Activated naive CD8-positive, alpha-beta T cell treated with anti-CD3 and anti-CD28 coated beads for 36 hours (primary cell): ENCODE results near the gene NXNL1. TPM values are rescaled to one million over a fixed set of nuclear protein-coding genes. Genes with fewer than 3 reads are reported as not detected.
"Not testable (repeated sequence)": the region's sequence is repeated elsewhere in the genome, so short reads cannot be mapped to it uniquely, and the experiment has no call there.

Experiments
- DNase-seq: peaks from one replicate; pipeline ENCODE4 v3.0.0; 2021
- H3K27ac Mint-ChIP-seq: one replicate; pipeline ENCODE4 v1.8.0; 2022; ENCODE audit warnings: mild to moderate bottlenecking, moderate library complexity, mixed read lengths
- H3K27me3 Mint-ChIP-seq: one replicate; pipeline ENCODE4 v1.8.0; 2022; ENCODE audit warnings: mild to moderate bottlenecking, mixed read lengths
- H3K36me3 Mint-ChIP-seq: one replicate; pipeline ENCODE4 v1.8.0; 2021; ENCODE audit warnings: mild to moderate bottlenecking, mixed read lengths
- H3K4me1 Mint-ChIP-seq: one replicate; pipeline ENCODE4 v1.8.0; 2021; ENCODE audit warnings: mixed read lengths
- H3K4me3 Mint-ChIP-seq: one replicate; pipeline ENCODE4 v1.8.0; 2022; ENCODE audit warnings: mild to moderate bottlenecking, moderate library complexity, mixed read lengths
- H3K9me3 Mint-ChIP-seq: one replicate; pipeline ENCODE4 v1.8.0; 2022; ENCODE audit warnings: mixed read lengths
- total RNA-seq, 2 experiments: library from RNA; stranded (reverse); gene quantifications; one replicate each; pipeline ENCODE4 v1.2.3, GENCODE V29; 2021

Gene NXNL1, protein sequence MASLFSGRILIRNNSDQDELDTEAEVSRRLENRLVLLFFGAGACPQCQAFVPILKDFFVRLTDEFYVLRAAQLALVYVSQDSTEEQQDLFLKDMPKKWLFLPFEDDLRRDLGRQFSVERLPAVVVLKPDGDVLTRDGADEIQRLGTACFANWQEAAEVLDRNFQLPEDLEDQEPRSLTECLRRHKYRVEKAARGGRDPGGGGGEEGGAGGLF
- total RNA-seq: not detected

DNA sequence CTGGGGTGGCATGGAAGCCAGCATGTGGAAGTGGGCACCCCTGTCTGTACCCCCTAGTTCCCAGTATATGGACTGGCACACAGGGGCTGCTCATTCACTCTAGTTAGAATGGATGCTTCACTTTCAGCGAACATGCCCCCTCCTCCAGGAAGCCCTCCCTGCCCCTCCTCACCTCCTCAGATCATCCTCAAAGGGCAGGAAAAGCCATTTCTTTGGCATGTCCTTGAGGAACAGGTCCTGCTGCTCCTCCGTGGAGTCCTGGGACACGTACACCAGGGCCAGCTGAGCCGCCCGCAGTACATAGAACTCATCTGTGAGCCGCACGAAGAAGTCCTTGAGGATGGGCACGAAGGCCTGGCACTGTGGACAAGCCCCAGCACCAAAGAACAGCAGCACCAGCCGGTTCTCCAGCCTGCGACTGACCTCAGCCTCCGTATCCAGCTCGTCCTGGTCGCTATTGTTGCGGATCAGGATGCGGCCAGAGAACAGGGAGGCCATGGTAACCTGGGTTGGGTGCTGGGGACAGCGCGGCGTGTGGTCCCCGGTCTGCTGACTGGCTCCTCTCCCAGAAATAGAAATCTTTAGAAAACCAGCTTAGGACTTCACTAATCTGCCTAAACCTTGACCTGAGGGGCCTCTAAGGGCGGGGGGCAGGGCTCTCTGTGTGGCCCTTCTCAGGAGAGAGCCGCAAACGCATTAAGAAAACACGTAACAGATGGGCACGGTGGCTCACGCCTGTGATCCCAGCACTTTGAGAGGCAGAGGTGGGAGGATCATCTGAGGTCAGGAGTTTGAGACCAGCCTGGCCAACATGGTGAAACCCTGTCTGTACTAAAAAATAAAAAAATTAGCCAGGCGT is at the start of gene NXNL1:
Gene NXNL1 (minus strand): TSS at position 555 of the 859 bp plus-strand sequence. CDS start 57 bp downstream, at position 498.
- DNase-seq: no peak
- Mint-ChIP-seq H3K27me3 (peaks cover 24% of the 10 kb centered on the region), H3K9me3 (no peaks in the 10 kb centered on the region), H3K4me1 (no peaks in the 10 kb centered on the region), H3K27ac (no peak within 1 kb of the TSS), H3K4me3 (no peak within 1 kb of the TSS), H3K36me3 (no peaks in the 10 kb centered on the region)

- Mint-ChIP-seq H3K27ac (peak overlapping the region; percentile 90), H3K36me3 (peaks cover 37% of the 10 kb centered on the region), H3K4me1 (peaks cover 27% of the 10 kb centered on the region)
- H3K27me3 Mint-ChIP-seq, H3K4me3 Mint-ChIP-seq, DNase-seq, H3K9me3 Mint-ChIP-seq: not testable (repeated sequence)
Observed at GRCh38 chr19:17508558-17508933, 47.8 kb upstream of the NXNL1 start.

- Mint-ChIP-seq H3K4me3 (no peak overlapping the region), H3K27ac (no peak overlapping the region), H3K36me3 (peaks cover 32% of the 10 kb centered on the region), H3K27me3 (no peaks in the 10 kb centered on the region), H3K4me1 (peaks cover 22% of the 10 kb centered on the region), H3K9me3 (peaks cover 3% of the 10 kb centered on the region)
- no peak for DNase-seq
Observed at GRCh38 chr19:17506745-17507144, 46.0 kb upstream of the NXNL1 start.

DNA sequence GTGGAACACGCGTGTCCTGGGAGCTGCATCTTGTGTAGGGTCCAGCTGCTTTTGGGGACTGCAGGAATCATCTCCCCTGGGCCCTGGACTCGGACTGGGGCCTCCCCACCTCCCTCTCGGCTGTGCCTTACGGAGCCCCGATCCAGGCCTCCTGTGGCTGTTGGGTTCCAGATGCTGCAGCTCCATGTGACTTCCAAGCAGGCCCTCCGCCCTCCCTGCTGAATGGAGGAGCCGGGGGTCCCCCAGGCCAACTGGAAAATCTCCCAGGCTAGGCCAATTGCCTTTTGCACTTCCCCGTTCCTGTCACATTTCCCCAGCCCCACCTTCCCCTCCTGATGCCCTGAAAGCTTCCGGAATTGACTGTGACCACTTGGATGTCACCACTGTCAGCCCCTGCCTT is 44.5 kb upstream of the NXNL1 start:
- Mint-ChIP-seq H3K4me1 (peaks cover 18% of the 10 kb centered on the region), H3K27me3 (no peaks in the 10 kb centered on the region), H3K4me3 (no peak overlapping the region), H3K36me3 (peaks cover 25% of the 10 kb centered on the region), H3K9me3 (peaks cover 3% of the 10 kb centered on the region), H3K27ac (no peak overlapping the region)
- no peak for DNase-seq

DNA sequence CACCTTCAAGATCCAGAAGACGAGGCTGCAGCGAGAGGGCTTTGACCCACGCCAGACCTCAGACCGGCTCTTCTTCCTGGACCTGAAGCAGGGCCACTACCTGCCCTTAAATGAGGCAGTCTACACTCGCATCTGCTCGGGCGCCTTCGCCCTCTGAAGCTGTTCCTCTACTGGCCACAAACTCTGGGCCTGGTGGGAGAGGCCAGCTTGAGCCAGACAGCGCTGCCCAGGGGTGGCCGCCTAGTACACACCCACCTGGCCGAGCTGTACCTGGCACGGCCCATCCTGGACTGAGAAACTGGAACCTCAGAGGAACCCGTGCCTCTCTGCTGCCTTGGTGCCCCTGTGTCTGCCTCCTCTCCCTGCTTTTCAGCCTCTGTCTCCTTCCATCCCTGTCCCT is 43.7 kb upstream of the NXNL1 start:
- Mint-ChIP-seq H3K27ac (no peak overlapping the region), H3K4me3 (no peak overlapping the region), H3K27me3 (no peaks in the 10 kb centered on the region), H3K9me3 (no peaks in the 10 kb centered on the region), H3K36me3 (peaks cover 18% of the 10 kb centered on the region), H3K4me1 (peaks cover 17% of the 10 kb centered on the region)
- DNase-seq: no peak

DNA sequence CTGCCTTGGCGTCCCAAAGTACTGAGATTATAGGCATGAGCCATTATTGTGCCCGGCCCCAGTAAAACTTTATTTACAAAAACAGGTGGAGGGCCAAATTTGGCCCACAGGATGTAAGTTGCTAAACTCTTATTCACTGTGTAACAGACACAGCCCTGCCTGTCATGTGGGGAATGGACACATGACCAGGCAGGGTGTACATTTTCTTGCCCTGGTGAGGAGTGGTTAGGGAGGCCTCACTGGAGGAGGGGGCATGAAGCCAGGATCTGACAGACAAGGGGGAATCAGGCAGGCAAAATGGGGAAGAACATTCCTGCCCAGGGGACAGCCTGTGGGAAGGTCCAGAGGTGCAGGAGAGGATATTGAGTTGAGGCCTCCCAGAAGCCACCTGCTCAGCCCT is 43.3 kb upstream of the NXNL1 start:
- Mint-ChIP-seq H3K36me3 (peaks cover 13% of the 10 kb centered on the region), H3K4me3 (no peak overlapping the region), H3K27ac (no peak overlapping the region), H3K4me1 (peaks cover 17% of the 10 kb centered on the region), H3K27me3 (no peaks in the 10 kb centered on the region), H3K9me3 (no peaks in the 10 kb centered on the region)
- no peak for DNase-seq

DNA sequence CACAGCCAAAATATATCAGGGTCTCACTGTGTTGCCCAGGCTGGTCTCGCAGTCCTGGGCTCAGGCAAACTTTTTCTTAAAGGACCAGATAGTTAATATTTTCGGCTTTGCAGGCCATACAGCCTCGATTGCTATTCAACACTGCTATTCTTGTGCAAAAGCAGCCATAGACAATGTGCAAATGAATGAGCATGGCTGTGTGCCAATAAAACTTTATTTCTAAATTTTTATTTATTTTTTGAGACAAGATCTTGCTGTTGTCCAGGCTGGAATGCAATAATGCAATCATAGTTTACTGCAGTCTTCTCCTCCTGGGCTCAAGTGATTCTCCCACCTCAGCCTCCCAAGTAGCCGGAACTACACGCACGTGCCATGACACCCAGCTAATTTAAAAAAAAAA is 42.5 kb upstream of the NXNL1 start:
- H3K4me1 Mint-ChIP-seq: peaks cover 14% of the 10 kb centered on the region
- H3K4me3 Mint-ChIP-seq: no peak overlapping the region
- no peaks in the 10 kb centered on the region for H3K27me3 Mint-ChIP-seq
- H3K9me3 Mint-ChIP-seq: no peaks in the 10 kb centered on the region
- peaks cover 8% of the 10 kb centered on the region for H3K36me3 Mint-ChIP-seq
- H3K27ac Mint-ChIP-seq: no peak overlapping the region
- DNase-seq: no peak

GRCh38 chr19:17500447-17501198 is 39.9 kb upstream of the NXNL1 start:
- DNase-seq: no peak
- peaks cover 3% of the 10 kb centered on the region for H3K36me3 Mint-ChIP-seq
- no peaks in the 10 kb centered on the region for H3K27me3 Mint-ChIP-seq
- peaks cover 14% of the 10 kb centered on the region for H3K4me1 Mint-ChIP-seq
- no peaks in the 10 kb centered on the region for H3K9me3 Mint-ChIP-seq
- no peak overlapping the region for H3K27ac Mint-ChIP-seq
- no peak overlapping the region for H3K4me3 Mint-ChIP-seq

DNA sequence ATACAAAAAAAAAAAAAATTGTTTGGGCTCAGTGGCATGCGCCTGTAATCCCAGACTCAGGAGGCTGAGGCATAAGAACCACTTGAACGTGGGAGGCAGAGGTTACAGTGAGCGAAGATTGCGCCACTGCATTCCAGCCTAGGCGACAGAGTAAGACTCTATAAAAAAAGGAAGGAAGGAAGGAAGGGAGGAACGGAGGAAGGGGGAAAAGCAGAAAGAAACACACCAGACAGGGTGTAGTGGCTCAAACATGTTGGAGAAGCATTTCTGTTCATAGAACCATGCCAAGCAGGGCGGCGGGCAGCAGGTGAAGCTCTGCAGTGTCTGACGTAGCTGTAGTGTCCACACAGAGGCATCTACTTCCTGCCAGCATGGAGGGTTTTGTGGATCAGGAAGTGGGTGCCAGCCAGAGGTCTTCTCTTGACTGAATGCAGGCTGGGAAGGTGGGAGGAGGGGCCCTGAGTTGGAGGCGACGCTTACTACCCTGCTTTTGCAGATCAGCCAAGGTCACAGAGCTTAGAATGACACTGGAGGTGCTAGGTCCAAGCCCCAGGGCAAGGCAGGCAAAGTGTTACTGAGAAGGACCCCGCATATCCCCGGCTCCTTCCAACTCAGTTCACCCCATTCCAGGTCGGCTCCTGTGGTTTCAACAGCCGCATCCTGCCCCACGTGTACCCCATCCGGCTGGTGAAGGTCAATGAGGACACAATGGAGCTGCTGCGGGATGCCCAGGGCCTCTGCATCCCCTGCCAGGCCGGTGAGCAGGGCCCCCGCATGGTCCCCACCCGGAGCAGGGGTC is 39.1 kb upstream of the NXNL1 start:
- Mint-ChIP-seq H3K36me3 (peaks cover 3% of the 10 kb centered on the region), H3K9me3 (no peaks in the 10 kb centered on the region), H3K4me1 (peaks cover 14% of the 10 kb centered on the region), H3K27me3 (no peaks in the 10 kb centered on the region), H3K27ac (peak overlapping the region; percentile 16), H3K4me3 (no peak overlapping the region)
- no peak for DNase-seq

DNA sequence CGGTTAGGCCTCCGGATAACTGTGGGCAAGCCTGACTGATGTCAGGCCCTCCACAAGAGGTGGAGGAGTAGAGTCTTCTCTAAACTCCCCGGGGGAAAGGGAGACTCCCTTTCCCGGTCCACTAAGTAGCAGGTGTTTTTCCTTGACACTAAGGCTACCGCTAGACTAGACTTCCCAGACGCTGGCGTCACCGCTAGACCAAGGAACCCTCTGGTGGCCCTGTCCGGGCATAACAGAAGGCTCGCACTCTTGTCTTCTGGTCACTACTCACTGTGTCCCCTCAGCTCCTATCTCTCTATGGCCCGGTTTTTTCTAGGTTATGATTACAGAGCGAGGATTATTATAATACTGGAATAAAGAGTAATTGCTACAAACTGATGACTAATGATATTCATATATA is 38.3 kb upstream of the NXNL1 start:
- not testable (repeated sequence) for DNase-seq, H3K27ac Mint-ChIP-seq, H3K9me3 Mint-ChIP-seq, H3K27me3 Mint-ChIP-seq, H3K4me3 Mint-ChIP-seq, H3K36me3 Mint-ChIP-seq
- H3K4me1 Mint-ChIP-seq: peaks cover 14% of the 10 kb centered on the region

- Mint-ChIP-seq H3K27ac (no peak overlapping the region), H3K27me3 (no peaks in the 10 kb centered on the region), H3K4me3 (no peak overlapping the region), H3K36me3 (peaks cover 3% of the 10 kb centered on the region), H3K9me3 (no peaks in the 10 kb centered on the region), H3K4me1 (peaks cover 14% of the 10 kb centered on the region)
- DNase-seq: no peak
Observed at GRCh38 chr19:17497149-17497798, 36.5 kb upstream of the NXNL1 start.

DNA sequence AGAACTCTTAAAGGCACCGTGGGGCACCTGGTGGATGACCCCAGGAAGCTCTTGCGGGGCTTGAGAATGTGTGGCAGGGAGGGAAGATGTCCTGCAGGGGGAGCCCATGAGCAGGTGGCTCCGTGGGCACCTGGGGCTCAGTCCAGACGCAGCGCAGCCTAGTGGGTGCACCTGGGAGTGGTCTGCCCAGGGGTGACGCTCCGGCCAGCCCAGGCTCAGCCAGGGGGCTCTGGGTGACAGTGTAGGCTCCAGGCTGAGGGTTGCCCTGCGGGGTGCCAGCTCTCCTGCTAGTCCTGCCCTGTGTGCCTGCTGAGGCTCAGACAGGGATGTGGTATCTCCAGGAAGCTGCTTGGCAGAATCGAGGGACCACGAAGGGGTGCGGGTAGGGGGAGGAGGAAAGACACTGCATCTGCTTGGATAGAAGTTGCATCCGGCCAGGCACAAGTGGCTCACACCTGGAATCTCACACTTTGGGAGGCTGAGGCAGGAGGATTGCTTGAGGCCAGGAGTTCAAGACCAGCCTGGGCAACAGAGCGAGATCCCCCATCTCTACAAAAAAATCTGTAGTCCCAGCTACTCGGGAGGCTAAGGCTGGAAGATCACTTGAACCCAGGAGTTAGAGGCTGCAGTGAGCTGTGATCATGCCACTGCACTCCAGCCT is 35.7 kb upstream of the NXNL1 start:
- Mint-ChIP-seq H3K27ac (no peak overlapping the region), H3K4me3 (no peak overlapping the region), H3K36me3 (peaks cover 3% of the 10 kb centered on the region)

GRCh38 chr19:17495639-17496296 is 35.0 kb upstream of the NXNL1 start:
- Mint-ChIP-seq H3K27ac (no peak overlapping the region), H3K9me3 (no peaks in the 10 kb centered on the region), H3K27me3 (no peaks in the 10 kb centered on the region), H3K4me1 (peaks cover 19% of the 10 kb centered on the region), H3K4me3 (no peak overlapping the region), H3K36me3 (no peaks in the 10 kb centered on the region)
- no peak for DNase-seq

More for the DNA sequence above, 35.7 kb upstream of the NXNL1 start:
- peak; percentile 85 for DNase-seq
- Mint-ChIP-seq H3K9me3 (no peaks in the 10 kb centered on the region), H3K4me1 (peaks cover 14% of the 10 kb centered on the region), H3K27me3 (no peaks in the 10 kb centered on the region)
